Measurements from ENCODE around the gene LIPC. TPM values are rescaled to one million over a fixed set of nuclear protein-coding genes. Genes with fewer than 3 reads are reported as not detected.

LIPC gene
- total RNA-seq, 1 experiment from 2014 or later = not detected

DNA sequence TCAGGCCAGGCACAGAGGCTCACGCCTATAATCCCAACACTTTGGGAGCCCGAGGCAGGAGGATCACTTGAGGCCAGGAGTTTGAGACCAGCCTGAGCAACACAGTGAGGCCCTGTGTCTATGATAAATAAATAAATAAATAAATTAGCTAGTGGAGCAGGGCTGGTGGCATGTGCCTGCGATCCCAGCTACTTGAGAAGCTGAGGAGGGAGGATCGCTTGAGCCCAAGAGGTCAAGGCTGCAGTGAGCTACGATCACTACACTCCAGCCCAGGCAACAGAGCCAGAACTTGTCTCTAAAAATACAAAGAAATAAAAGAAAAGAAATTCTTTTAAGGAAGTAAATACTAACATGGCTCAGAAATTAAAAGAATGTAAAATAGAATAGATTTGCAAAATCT lies 91.8 kb downstream of the LIPC start:
- TF ChIP-seq, protein P1, sequence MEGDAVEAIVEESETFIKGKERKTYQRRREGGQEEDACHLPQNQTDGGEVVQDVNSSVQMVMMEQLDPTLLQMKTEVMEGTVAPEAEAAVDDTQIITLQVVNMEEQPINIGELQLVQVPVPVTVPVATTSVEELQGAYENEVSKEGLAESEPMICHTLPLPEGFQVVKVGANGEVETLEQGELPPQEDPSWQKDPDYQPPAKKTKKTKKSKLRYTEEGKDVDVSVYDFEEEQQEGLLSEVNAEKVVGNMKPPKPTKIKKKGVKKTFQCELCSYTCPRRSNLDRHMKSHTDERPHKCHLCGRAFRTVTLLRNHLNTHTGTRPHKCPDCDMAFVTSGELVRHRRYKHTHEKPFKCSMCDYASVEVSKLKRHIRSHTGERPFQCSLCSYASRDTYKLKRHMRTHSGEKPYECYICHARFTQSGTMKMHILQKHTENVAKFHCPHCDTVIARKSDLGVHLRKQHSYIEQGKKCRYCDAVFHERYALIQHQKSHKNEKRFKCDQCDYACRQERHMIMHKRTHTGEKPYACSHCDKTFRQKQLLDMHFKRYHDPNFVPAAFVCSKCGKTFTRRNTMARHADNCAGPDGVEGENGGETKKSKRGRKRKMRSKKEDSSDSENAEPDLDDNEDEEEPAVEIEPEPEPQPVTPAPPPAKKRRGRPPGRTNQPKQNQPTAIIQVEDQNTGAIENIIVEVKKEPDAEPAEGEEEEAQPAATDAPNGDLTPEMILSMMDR (IDR thresholded peaks at IDR 0.05; ENCODE audit: unreplicated experiment) = no peak
- intact Hi-C loops (cut with micrococcal nuclease) = no loop called here
- BruUV-seq (replicated peaks) = no TSS peak
- ChIA-PET CTCF (interaction anchor here (0.6 to 1.4 kb wide), 8 partner anchors 17 to 263 kb away, joined by 3 to 6 read pairs (median 3); no protein-coding TSS in a partner anchor), POLR2A (interaction anchor here (0.5 to 2.1 kb wide), 11 partner anchors 11 to 247 kb away, joined by 3 to 9 read pairs (median 3); partner anchors contain the start of genes ADAM10 and MINDY2)
- Mint-ChIP-seq H3K4me3 (ENCODE audit: unreplicated experiment) (no peak overlapping the region), H3K27ac (ENCODE audit: low read depth, unreplicated experiment) (no peak overlapping the region), H3K27me3 (ENCODE audit: insufficient read depth, unreplicated experiment) (no peaks in the 10 kb centered on the region), H3K4me1 (ENCODE audit: insufficient read depth, unreplicated experiment) (peaks cover 23% of the 10 kb centered on the region), H3K9me3 (ENCODE audit: unreplicated experiment) (no peaks in the 10 kb centered on the region), H3K36me3 (ENCODE audit: insufficient read depth, unreplicated experiment) (no peaks in the 10 kb centered on the region)
- no peak for DNase-seq (ENCODE audit: unreplicated experiment)

DNA sequence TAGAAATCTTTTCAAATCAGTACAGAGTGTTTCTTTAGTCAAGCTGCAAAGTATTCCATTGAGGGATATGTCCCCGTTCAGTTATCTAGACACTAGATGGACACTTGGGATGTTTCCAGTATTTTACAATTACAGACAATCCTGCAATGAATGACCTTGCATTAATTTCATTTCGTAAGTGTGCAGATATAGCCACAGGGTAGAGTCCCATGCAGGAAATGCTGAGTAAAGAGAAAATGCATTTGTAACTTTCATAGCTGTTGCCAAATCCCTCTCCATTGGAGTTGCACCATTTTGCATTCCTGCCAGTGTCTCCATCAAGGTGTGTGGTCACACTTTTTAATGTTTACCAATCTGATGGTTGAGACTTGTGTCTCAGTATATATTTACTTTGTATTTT lies 92.5 kb downstream of the LIPC start:
- TF ChIP-seq, protein P1 (IDR thresholded peaks at IDR 0.05; ENCODE audit: unreplicated experiment) = no peak
- H3K36me3 Mint-ChIP-seq (ENCODE audit: insufficient read depth, unreplicated experiment) = no peaks in the 10 kb centered on the region
- ChIA-PET CTCF (interaction anchor here (0.9 to 1.4 kb wide), 3 partner anchors 18 to 82 kb away, joined by 3 read pairs; no protein-coding TSS in a partner anchor), POLR2A (interaction anchor here (0.7 to 2.1 kb wide), 8 partner anchors 10 to 247 kb away, joined by 3 to 9 read pairs (median 4); partner anchors contain the start of genes ADAM10 and MINDY2)
- peak; percentile 72 for DNase-seq (ENCODE audit: unreplicated experiment)
- H3K27ac Mint-ChIP-seq (ENCODE audit: low read depth, unreplicated experiment) = no peak overlapping the region
- no peaks in the 10 kb centered on the region for H3K9me3 Mint-ChIP-seq (ENCODE audit: unreplicated experiment)
- no TSS peak for BruUV-seq (replicated peaks)
- no peaks in the 10 kb centered on the region for H3K27me3 Mint-ChIP-seq (ENCODE audit: insufficient read depth, unreplicated experiment)
- intact Hi-C loops (cut with micrococcal nuclease) = no loop called here
- peaks cover 23% of the 10 kb centered on the region for H3K4me1 Mint-ChIP-seq (ENCODE audit: insufficient read depth, unreplicated experiment)
- no peak overlapping the region for H3K4me3 Mint-ChIP-seq (ENCODE audit: unreplicated experiment)

DNA sequence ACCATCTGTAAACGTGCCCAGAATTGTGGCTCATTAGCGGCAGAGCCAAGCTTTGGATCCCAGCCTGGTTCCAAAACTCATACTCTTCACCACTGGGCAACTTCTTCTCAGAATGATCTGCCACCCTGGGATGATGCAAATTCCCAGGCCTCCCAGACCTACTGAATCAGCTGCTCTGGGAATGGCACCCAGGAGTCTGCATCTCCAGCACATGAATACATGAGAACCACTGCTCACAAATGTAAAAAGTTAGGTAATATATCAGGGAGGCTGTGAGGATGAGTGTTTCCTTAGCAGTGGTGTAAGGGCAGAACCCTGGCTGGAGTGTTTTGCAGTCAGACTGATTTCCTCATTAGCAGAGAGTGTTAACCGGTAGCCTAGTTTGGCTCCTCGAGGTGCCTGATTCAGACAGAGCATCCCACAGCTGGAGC lies 94.2 kb downstream of the LIPC start:
- intact Hi-C loops (cut with micrococcal nuclease) = no loop called here
- TF ChIP-seq, protein P1 (IDR thresholded peaks at IDR 0.05; ENCODE audit: unreplicated experiment) = no peak
- H3K4me3 Mint-ChIP-seq (ENCODE audit: unreplicated experiment) = no peak overlapping the region
- no TSS peak for BruUV-seq (replicated peaks)
- no peaks in the 10 kb centered on the region for H3K36me3 Mint-ChIP-seq (ENCODE audit: insufficient read depth, unreplicated experiment)
- ChIA-PET POLR2A (no interaction called here), CTCF (no interaction called here)
- H3K9me3 Mint-ChIP-seq (ENCODE audit: unreplicated experiment) = no peaks in the 10 kb centered on the region
- H3K27me3 Mint-ChIP-seq (ENCODE audit: insufficient read depth, unreplicated experiment) = no peaks in the 10 kb centered on the region
- DNase-seq (ENCODE audit: unreplicated experiment) = no peak
- H3K4me1 Mint-ChIP-seq (ENCODE audit: insufficient read depth, unreplicated experiment) = peaks cover 23% of the 10 kb centered on the region
- H3K27ac Mint-ChIP-seq (ENCODE audit: low read depth, unreplicated experiment) = no peak overlapping the region

DNA sequence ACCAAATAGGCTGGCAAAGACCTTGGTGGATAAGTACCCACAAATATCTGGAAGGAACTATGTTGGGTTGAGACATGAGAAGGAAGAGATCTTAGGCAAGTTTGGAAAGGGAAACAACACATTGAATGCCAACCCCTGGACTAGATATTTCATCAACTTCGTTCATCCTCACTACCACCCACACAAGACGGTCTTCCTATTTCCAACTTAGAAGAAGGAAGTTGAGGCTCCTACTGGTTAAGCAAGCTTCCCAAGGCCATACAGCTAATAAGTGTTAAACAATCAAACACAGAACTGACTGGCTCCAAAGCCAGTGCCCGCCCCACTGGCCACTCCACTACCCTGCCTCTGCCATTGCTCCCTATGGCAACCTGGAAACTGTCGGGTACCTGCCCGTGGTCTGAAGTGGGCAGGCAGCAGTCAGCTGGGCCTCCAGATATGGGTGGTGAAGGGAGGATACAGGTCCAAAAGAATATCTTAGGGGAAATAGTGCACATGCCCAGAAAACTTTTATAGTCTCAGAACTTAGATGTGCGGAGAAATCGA lies 94.9 kb downstream of the LIPC start:
- CTCF ChIA-PET = interaction anchor here (1.6 kb wide), 1 partner anchor 39 kb away, joined by 4 read pairs; no protein-coding TSS in a partner anchor
- H3K27me3 Mint-ChIP-seq (ENCODE audit: insufficient read depth, unreplicated experiment) = no peaks in the 10 kb centered on the region
- BruUV-seq (replicated peaks) = no TSS peak
- POLR2A ChIA-PET = no interaction called here
- no peaks in the 10 kb centered on the region for H3K9me3 Mint-ChIP-seq (ENCODE audit: unreplicated experiment)
- TF ChIP-seq, protein P1 (IDR thresholded peaks at IDR 0.05; ENCODE audit: unreplicated experiment) = no peak
- H3K36me3 Mint-ChIP-seq (ENCODE audit: insufficient read depth, unreplicated experiment) = no peaks in the 10 kb centered on the region
- H3K4me1 Mint-ChIP-seq (ENCODE audit: insufficient read depth, unreplicated experiment) = peaks cover 17% of the 10 kb centered on the region
- intact Hi-C loops (cut with micrococcal nuclease) = no loop called here
- no peak for DNase-seq (ENCODE audit: unreplicated experiment)
- no peak overlapping the region for H3K27ac Mint-ChIP-seq (ENCODE audit: low read depth, unreplicated experiment)
- H3K4me3 Mint-ChIP-seq (ENCODE audit: unreplicated experiment) = no peak overlapping the region

All from MCF 10A (cell line).